Spleen (tissue), 11 donors: ENCODE measurements around the gene PREB. TPM values are rescaled to one million over a fixed set of nuclear protein-coding genes. Genes with fewer than 3 reads are reported as not detected.

ENCODE experiments used
- DNase-seq: peaks from one replicate; pipeline ENCODE4 v3.0.0-alpha.2; 2020
- H3K27ac ChIP-seq, 8 donors: fragments of 200-600 bp; sonication (generic) in 7 of 8; 1 replicate in 4 of 8; 2 replicates in 4 of 8; pipeline versions ENCODE4 v1.5.0 to v1.8.0; 2016 to 2021; ENCODE audit warnings: inconsistent platforms in 4 of 8, mild to moderate bottlenecking in 4 of 8, moderate library complexity in 1 of 8
- H3K27me3 ChIP-seq, 7 donors: fragments of 200-600 bp; sonication (generic) in 6 of 7; replicated peaks in 1 of 7; 1 replicate in 4 of 7; 2 replicates in 3 of 7; pipeline versions ENCODE4 v1.5.0 to v1.8.0; 2016 to 2021; ENCODE audit warnings: inconsistent platforms in 3 of 7, mild to moderate bottlenecking in 1 of 7
- H3K36me3 ChIP-seq, 6 donors: fragments of 200-600 bp; sonication (generic) in 5 of 6; 1 replicate in 4 of 6; 2 replicates in 2 of 6; pipeline versions ENCODE4 v1.5.0 to v1.8.0; 2016 to 2021; ENCODE audit warnings: inconsistent platforms in 2 of 6
- H3K4me1 ChIP-seq, 6 donors: fragments of 200-600 bp; sonication (generic) in 5 of 6; 1 replicate in 3 of 6; 2 replicates in 3 of 6; pipeline versions ENCODE4 v1.5.0 to v1.8.0; 2016 to 2021; ENCODE audit warnings: inconsistent platforms in 3 of 6
- H3K4me3 ChIP-seq, 8 donors: fragments of 200-600 bp; sonication (generic) in 7 of 8; 1 replicate in 4 of 8; 2 replicates in 4 of 8; pipeline versions ENCODE4 v1.5.0 to v1.8.0; 2016 to 2021; ENCODE audit warnings: inconsistent platforms in 4 of 8, mild to moderate bottlenecking in 4 of 8, moderate library complexity in 2 of 8
- H3K9me3 ChIP-seq, 8 donors: fragments of 200-600 bp; sonication (generic) in 7 of 8; 1 replicate in 4 of 8; 2 replicates in 4 of 8; pipeline versions ENCODE4 v1.5.0 to v1.8.0; 2016 to 2021; ENCODE audit warnings: inconsistent platforms in 4 of 8
- POLR2A ChIP-seq, 3 donors: fragments of 450-650 bp; IDR thresholded peaks; one replicate each; pipeline ENCODE4 v1.5.1; 2017; ENCODE audit warnings: antibody characterized with exemption in 3 of 3, mild to moderate bottlenecking in 1 of 3
- POLR2AphosphoS5 ChIP-seq, 3 donors: sonication (generic); formaldehyde crosslinking; IDR thresholded peaks; one replicate each; pipeline ENCODE4 v1.5.1; 2017; ENCODE audit warnings: antibody characterized with exemption in 3 of 3
- WGBS, 5 donors: extraction: QIAGEN DNeasy Blood & Tissue Kit in 3 of 5; methylation state at CpG; one replicate each; pipeline versions ENCODE4 v1.1.5 to v1.1.7; 2013 to 2018; 5-methylcytosine and 5-hydroxymethylcytosine counted together
- intact Hi-C: fragments of 100-400 bp; cut with DNase I; formaldehyde crosslinking; loops from one replicate; pipeline ENCODE4 v1.15.0; 2023; ENCODE audit warnings: low total_unique reads
- polyA plus RNA-seq, 3 donors: library from polyadenylated mRNA; stranded (reverse); fragments of 200-250 nt; gene quantifications; one replicate each; pipeline ENCODE4 v1.2.1, GENCODE V29; 2013
- total RNA-seq, 7 donors: library from RNA; depleted of rRNA in 3 of 7; stranded (reverse); fragments of >200 nt in 3 of 7; fragmentation: NEBNext Ultra II Directional in 4 of 7; extraction: Animal tissue kit (Norgen Biotek cat#: 25700) in 4 of 7; gene quantifications; one replicate each; pipeline versions ENCODE4 v1.1.0 to v1.2.1, GENCODE V29; 2016 to 2021
- TF ChIP-seq, protein P1 (sequence below), 11 experiments: fragments of 200-600 bp in 7 of 11; fragments of 450-650 bp in 4 of 11; sonication (generic) in 4 of 11; IDR thresholded peaks in 8 of 11; conservative IDR thresholded peaks in 3 of 11; 1 replicate in 7 of 11; 2 replicates in 4 of 11; pipeline versions ENCODE4 v1.4.0 to v1.8.0; 2016 to 2021; ENCODE audit warnings: antibody characterized with exemption in 11 of 11, inconsistent platforms in 4 of 11, mild to moderate bottlenecking in 1 of 11
- donor health status: healthy with polysubstance abuse.
- donor health status: DM: no; HTN: no; CAD: no; lungs with moderate emphysema.
- donor health status: DM: no; HTN: no; CAD: no.
- donor health status: Bipolar disorder and iron deficiency.
- donor health status: healthy.
- donor health status: DM: no; HTN: no; CAD: no.
- donor health status: DM: yes; HTN: yes; CAD: no.

The PREB gene
- total and polyA plus RNA-seq, 10 donors, result 42.8 to 75.0 (median 49.0) TPM

DNA sequence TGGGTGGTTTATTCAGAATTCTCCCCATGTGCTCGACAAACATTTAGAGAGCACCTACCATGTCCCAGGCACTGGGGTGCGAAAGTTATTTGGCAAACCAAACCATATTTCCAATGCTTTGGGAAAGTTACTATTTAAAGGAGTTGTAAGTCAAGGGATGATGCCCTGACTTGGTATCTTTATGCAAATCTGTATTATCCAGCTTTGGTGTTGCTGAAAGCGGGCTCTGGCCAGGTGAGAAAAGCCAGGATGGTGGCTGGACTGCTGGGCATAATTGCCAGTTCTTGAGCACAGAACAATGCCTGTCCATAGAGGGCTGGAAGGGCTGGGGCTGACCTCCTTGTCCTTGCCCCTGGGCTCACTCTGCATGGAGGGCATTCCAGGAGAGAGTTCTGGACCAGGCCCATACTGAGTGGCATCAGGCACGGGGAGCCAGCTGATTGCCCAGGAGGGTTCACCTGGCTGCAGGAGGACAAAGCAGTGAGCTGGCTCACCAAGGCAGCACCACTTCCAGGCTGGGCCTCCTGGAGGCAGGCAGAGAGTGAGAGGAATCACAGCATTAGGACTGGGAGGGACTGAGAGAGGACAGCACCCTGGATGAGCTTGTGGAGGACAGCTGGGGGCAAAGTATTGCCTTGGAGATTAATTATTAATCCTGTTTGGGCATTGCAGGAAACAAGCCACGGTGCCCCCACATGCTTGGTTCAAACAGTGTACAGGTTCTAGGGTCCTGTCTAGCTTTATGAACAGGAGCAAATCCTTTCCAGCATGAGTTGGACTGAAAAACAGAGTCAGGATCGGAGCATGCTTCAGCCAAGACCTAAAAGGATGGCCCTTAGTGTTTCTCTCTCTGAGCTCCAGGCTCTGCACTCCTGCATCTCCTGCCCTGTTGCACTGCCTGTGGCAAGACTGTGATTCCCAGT lies 40.7 kb downstream of the PREB start:
- Histone ChIP-seq H3K4me3 (no peak overlapping the region), H3K9me3 (no peaks in the 10 kb centered on the region), H3K27ac (no peak overlapping the region), H3K4me1 (peaks cover 0 to 21% (median 14%) of the 10 kb centered on the region in 6 donors), H3K36me3 (no peaks in the 10 kb centered on the region), H3K27me3 (no peaks in the 10 kb centered on the region)
- 89 to 99% (median 94%) methylated on average over 6 of the region's 6 CpGs for WGBS, 5 donors
- DNase-seq, result no peak
- intact Hi-C loops, result no loop called here
- TF ChIP-seq POLR2A (IDR thresholded peaks at IDR 0.05) (no peak), POLR2AphosphoS5 (IDR thresholded peaks at IDR 0.05) (no peak)
- TF ChIP-seq, protein P1, sequence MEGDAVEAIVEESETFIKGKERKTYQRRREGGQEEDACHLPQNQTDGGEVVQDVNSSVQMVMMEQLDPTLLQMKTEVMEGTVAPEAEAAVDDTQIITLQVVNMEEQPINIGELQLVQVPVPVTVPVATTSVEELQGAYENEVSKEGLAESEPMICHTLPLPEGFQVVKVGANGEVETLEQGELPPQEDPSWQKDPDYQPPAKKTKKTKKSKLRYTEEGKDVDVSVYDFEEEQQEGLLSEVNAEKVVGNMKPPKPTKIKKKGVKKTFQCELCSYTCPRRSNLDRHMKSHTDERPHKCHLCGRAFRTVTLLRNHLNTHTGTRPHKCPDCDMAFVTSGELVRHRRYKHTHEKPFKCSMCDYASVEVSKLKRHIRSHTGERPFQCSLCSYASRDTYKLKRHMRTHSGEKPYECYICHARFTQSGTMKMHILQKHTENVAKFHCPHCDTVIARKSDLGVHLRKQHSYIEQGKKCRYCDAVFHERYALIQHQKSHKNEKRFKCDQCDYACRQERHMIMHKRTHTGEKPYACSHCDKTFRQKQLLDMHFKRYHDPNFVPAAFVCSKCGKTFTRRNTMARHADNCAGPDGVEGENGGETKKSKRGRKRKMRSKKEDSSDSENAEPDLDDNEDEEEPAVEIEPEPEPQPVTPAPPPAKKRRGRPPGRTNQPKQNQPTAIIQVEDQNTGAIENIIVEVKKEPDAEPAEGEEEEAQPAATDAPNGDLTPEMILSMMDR (IDR thresholded peaks at IDR 0.05 in 8 of 11, conservative IDR thresholded peaks at IDR 0.05 in 3 of 11), result no peak

DNA sequence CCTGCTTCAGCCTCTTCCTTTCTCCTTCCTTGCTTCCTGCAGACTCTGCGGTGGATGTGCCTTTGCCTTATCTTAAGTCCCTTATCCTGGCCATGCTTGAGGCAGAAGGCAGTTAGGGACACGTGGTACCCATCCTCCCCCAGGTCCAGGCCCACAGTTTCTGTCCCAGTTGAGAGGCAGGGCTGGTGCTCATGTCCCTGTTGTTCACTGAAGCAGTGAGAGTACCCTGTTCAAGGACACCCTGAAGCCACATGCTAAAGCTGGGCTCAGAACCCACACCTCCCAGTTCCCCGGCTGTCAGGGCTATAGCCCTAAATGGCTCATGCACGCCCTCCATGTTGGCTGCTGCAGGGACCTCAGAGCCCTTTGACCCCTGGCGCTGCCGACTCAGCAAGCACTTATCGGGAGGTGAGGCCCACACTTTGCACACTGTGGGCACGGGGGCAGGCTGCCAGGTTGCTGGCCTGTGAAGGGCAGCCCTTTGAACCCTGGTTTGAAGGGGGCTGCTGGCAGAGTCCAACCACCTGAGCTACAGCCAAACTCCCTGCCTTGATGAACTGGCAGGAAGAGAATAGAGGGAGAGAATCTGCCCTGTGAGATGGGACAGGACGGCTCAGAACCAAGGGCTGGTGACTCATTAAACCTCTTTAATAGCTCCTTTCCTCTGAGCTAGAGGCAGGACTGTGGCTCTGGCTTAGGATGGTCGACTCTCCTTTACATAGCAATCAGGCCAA lies 41.6 kb downstream of the PREB start:
- H3K36me3 ChIP-seq, result no peaks in the 10 kb centered on the region
- no peak overlapping the region for H3K27ac ChIP-seq
- no peaks in the 10 kb centered on the region for H3K27me3 ChIP-seq
- H3K4me3 ChIP-seq, result no peak overlapping the region
- WGBS, 5 donors, result 61 to 77% (median 71%) methylated on average over 9 to 10 of the region's 10 CpGs
- TF ChIP-seq POLR2AphosphoS5 (IDR thresholded peaks at IDR 0.05), result no peak
- TF ChIP-seq, protein P1 (IDR thresholded peaks at IDR 0.05 in 8 of 11, conservative IDR thresholded peaks at IDR 0.05 in 3 of 11), result no peak
- TF ChIP-seq POLR2A (IDR thresholded peaks at IDR 0.05), result no peak
- intact Hi-C loops, result no loop called here
- H3K4me1 ChIP-seq, result peaks cover 0 to 21% (median 14%) of the 10 kb centered on the region in 6 donors
- DNase-seq, result no peak
- no peaks in the 10 kb centered on the region for H3K9me3 ChIP-seq

DNA sequence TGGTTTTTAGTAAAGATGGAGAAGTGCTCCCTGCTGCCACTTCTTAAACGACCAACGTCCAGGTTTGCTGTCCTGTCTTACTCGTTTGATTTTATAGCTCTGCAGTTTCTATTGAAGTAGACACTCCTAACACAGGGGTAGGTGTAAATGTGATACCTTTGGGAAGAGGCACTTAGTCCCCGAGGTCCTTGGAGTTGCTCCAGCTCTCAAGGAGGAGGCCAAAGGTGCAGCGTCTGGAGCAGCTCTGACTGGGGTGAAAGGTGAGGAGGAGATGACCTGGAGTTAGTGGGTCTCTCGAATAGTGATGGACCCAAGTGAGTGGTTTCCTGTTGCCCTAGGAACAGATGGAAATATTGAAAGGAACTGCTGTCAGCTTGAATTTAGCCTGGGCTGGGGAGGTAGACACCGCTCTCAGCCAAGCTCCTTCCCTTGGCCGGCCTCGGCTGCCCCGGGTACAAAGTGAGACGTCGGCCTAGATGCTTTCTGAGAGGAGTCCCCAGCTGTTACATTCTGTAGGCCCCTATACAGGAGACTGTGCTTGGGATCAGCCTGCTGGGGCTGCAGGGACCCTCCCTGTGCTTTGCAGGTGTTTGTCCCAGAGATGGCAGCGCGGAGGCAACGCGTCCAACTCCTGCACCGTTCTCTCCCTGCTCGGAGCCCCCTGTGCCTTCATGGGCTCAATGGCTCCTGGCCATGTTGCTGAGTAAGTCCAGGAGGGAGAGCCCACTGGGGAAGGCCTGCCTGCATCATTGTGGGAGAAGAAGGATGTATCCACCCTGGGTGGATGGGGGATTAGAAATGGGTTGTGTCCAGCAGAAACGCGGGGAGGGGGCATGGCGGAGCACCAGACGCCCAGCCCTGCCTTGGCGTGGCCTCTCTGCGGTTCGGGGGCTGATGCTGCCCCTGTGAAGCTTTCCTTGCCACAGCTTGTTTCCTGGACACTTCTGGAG lies 42.4 kb downstream of the PREB start:
- Histone ChIP-seq H3K4me3 (no peak overlapping the region), H3K9me3 (no peaks in the 10 kb centered on the region), H3K27me3 (no peaks in the 10 kb centered on the region), H3K36me3 (no peaks in the 10 kb centered on the region), H3K4me1 (peaks cover 5 to 26% (median 22%) of the 10 kb centered on the region in 6 donors), H3K27ac (no peak overlapping the region)
- 76 to 80% (median 79%) methylated on average over 16 to 25 of the region's 25 CpGs for WGBS, 5 donors
- no peak for TF ChIP-seq POLR2AphosphoS5 (IDR thresholded peaks at IDR 0.05)
- no peak for DNase-seq
- intact Hi-C loops, result no loop called here
